Activated CD4-positive, alpha-beta T cell treated with anti-CD3 and anti-CD28 coated beads, Interleukin-2, Interleukin-4, amounts not matched to agents 100 ng/mL and 50 ng/mL, durations not matched to agents 16 hours and 8 hours (primary cell): ENCODE measurements around the gene GLI1.

Experiments
- DNase-seq: peaks from one replicate; pipeline ENCODE4 v3.0.0-alpha.2; 2020; ENCODE audit warnings: low spot score

Gene GLI1

GRCh38 chr12:57520053-57520818 lies 60.7 kb downstream of the GLI1 start, which contains the start of gene DDIT3:
Gene DDIT3 (minus strand): TSS chr12:57520514. CDS start chr12:57517406, 3,108 bp downstream.
- DNase-seq: peak; percentile 99

GRCh38 chr12:57521525-57522010 lies 62.0 kb downstream of the GLI1 start:
- no peak for DNase-seq
